Body of pancreas (tissue), 4 donors: ENCODE measurements around the gene DISP1. TPM values are rescaled to one million over a fixed set of nuclear protein-coding genes. Genes with fewer than 3 reads are reported as not detected.

Source experiments
- ATAC-seq: fragments of 150-250 bp; one replicate; pipeline ENCODE4 v1.9.1; 2016
- DNase-seq, 4 donors: peaks; one replicate each; pipeline ENCODE4 v3.0.0-alpha.2; 2019
- H3K27ac ChIP-seq, 4 donors: fragments of 200-600 bp; sonication (generic); 1 replicate in 3 of 4; 2 replicates in 1 of 4; pipeline versions ENCODE4 v1.5.1 to v1.6.1; 2016 to 2019; ENCODE audit warnings: mild to moderate bottlenecking in 1 of 4, mixed read lengths in 1 of 4, moderate library complexity in 1 of 4
- H3K27me3 ChIP-seq, 2 donors: fragments of 200-600 bp; sonication (generic); one replicate each; pipeline ENCODE4 v1.6.0; 2016; ENCODE audit warnings: mild to moderate bottlenecking in 1 of 2
- H3K36me3 ChIP-seq, 2 donors: fragments of 200-600 bp; sonication (generic); replicated peaks in 1 of 2; 2 replicates each; pipeline ENCODE4 v1.5.1; 2016; ENCODE audit warnings: low read depth in 2 of 2; ENCODE audit not compliant: insufficient read depth in 1 of 2
- H3K4me1 ChIP-seq: fragments of 200-600 bp; sonication (generic); one replicate; pipeline ENCODE4 v1.6.0; 2016
- H3K4me3 ChIP-seq, 2 donors: fragments of 200-600 bp; sonication (generic); 1 replicate in 1 of 2; 2 replicates in 1 of 2; pipeline ENCODE4 v1.5.1; 2016 to 2019
- H3K9me3 ChIP-seq, 3 donors: fragments of 200-600 bp; sonication (generic); 1 replicate in 2 of 3; 2 replicates in 1 of 3; pipeline ENCODE4 v1.5.1; 2016
- CTCF ChIP-seq, 7 experiments: fragments of 450-650 bp in 4 of 7; fragments of 200-600 bp in 3 of 7; sonication (generic) in 3 of 7; IDR thresholded peaks; one replicate each; pipeline ENCODE4 v1.5.1; 2016 to 2019; ENCODE audit warnings: antibody characterized with exemption in 7 of 7
- POLR2A ChIP-seq, 3 donors: fragments of 450-650 bp; IDR thresholded peaks; one replicate each; pipeline ENCODE4 v1.6.1; 2016; ENCODE audit warnings: antibody characterized with exemption in 3 of 3, mild to moderate bottlenecking in 2 of 3
- WGBS, 2 donors: methylation state at CpG; one replicate each; pipeline ENCODE4 v1.1.5; 2017; 5-methylcytosine and 5-hydroxymethylcytosine counted together
- intact Hi-C: fragments of 100-400 bp; cut with DNase I; formaldehyde crosslinking; loops from one replicate; pipeline ENCODE4 v1.15.1; 2023
- total RNA-seq, 2 donors: library from RNA; depleted of rRNA; stranded (reverse); fragments of >200 nt; gene quantifications; one replicate each; pipeline ENCODE4 v1.1.0, GENCODE V29; 2016

DISP1 gene
- total RNA-seq, 2 donors from 2014 or later = 4.0 to 6.2 TPM

DNA sequence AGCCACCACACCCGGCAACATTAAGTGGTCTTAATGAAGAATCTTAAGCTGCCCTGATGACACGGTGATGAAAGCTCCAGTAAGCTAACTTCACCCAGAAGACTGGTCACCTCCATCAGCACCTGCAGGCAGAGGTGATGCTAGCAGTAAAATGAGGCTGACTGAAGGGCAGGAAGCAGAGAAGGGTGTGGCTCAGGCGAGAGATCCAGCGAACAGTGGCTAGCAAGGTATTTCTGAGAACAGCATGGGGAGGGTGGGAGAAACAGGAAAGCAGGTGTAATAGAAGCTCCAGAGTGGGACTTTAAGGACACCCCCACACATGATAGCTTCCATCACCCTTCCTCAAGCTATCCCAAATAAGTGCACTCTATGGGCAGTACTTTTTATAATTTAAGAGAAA is 15.9 kb upstream of the DISP1 start:
- H3K36me3 ChIP-seq = no peaks in the 10 kb centered on the region
- no peaks in the 10 kb centered on the region for H3K4me1 ChIP-seq
- no peaks in the 10 kb centered on the region for H3K27me3 ChIP-seq
- no peak overlapping the region for H3K4me3 ChIP-seq
- no peak for DNase-seq
- H3K27ac ChIP-seq = no peak overlapping the region
- intact Hi-C loops = loop anchor here (10.0 kb wide), 1 partner anchor 326 kb away; no protein-coding TSS in a partner anchor
- no peak for TF ChIP-seq POLR2A (IDR thresholded peaks at IDR 0.05)
- no peak for TF ChIP-seq CTCF (IDR thresholded peaks at IDR 0.05)
- 86 to 96% methylated on average over 4 of the region's 4 CpGs for WGBS, 2 donors
- ATAC-seq = no peak
- no peaks in the 10 kb centered on the region for H3K9me3 ChIP-seq

DNA sequence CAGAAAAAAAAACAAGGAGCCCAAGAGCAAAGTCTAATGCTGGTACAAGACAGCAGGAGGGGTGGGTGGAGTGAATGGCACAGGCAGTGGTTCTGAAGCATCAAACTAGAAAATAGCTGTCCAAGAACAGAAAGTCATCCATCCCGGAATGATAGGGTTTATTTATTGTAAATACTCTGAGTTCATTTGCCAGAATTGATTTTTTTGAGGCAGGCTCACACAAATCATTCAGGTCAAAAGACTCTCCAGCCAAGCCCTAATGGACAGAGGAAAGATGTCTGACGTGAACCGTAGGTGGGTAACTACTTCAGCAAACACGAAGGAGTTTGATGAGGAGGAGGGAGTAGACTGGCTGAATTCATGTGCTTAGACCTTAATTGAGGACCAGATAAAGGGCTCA is 13.8 kb upstream of the DISP1 start:
- intact Hi-C loops = no loop called here
- WGBS, 2 donors = 60 to 61% methylated on average over 4 of the region's 4 CpGs
- H3K4me3 ChIP-seq = no peak overlapping the region
- H3K36me3 ChIP-seq = no peaks in the 10 kb centered on the region
- no peaks in the 10 kb centered on the region for H3K4me1 ChIP-seq
- TF ChIP-seq POLR2A (IDR thresholded peaks at IDR 0.05) = no peak
- H3K27ac ChIP-seq = no peak overlapping the region
- ATAC-seq = no peak
- no peaks in the 10 kb centered on the region for H3K27me3 ChIP-seq
- DNase-seq = no peak
- H3K9me3 ChIP-seq = no peaks in the 10 kb centered on the region

DNA sequence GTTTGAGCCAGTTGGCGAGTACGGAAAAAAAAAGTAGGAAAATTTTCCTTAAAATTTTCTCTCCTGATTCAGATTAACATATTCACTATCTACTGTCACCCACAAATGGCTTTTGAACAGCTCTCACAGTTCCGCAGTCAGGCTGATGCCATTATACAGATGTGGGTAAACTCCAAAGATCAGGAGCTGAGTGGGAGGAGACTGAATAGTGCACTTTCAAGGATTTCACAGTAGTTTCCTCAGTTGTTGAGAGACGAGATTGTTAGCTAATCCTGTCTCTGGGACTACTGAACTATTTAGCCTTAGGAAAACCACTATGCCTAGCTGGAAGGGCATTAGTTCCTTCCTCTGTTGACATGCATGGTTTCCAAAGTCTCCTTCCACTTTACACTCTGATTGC is 3.2 kb upstream of the DISP1 start:
- Histone ChIP-seq H3K9me3 (no peaks in the 10 kb centered on the region), H3K4me1 (peaks cover 17% of the 10 kb centered on the region), H3K4me3 (no peak overlapping the region), H3K27ac (no peak overlapping the region), H3K36me3 (no peaks in the 10 kb centered on the region), H3K27me3 (no peaks in the 10 kb centered on the region)
- ATAC-seq = no peak
- 77 to 79% methylated on average over 4 of the region's 4 CpGs for WGBS, 2 donors
- intact Hi-C loops = no loop called here
- no peak for DNase-seq
- TF ChIP-seq POLR2A (IDR thresholded peaks at IDR 0.05) (no peak), CTCF (IDR thresholded peaks at IDR 0.05) (no peak)

GRCh38 chr1:222813866-222814535 is 838 bp upstream of the DISP1 start:
- Histone ChIP-seq H3K9me3 (no peaks in the 10 kb centered on the region), H3K27me3 (no peaks in the 10 kb centered on the region), H3K36me3 (no peaks in the 10 kb centered on the region), H3K4me1 (peaks cover 18% of the 10 kb centered on the region), H3K4me3 (no peak overlapping the region), H3K27ac (peak overlapping the region; percentile 79 to 93 (median 88))
- ATAC-seq (no peak), DNase-seq (no peak)
- WGBS, 2 donors = 71 to 73% methylated on average over 14 of the region's 14 CpGs
- TF ChIP-seq CTCF (IDR thresholded peaks at IDR 0.05) = no peak
- TF ChIP-seq POLR2A (IDR thresholded peaks at IDR 0.05) = no peak
- intact Hi-C loops = no loop called here

- Histone ChIP-seq H3K27me3 (no peaks in the 10 kb centered on the region), H3K9me3 (no peaks in the 10 kb centered on the region), H3K36me3 (no peaks in the 10 kb centered on the region), H3K4me3 (peak overlapping the region; percentile 67 to 74), H3K27ac (peak overlapping the region; percentile 79 to 93 (median 88)), H3K4me1 (peaks cover 18% of the 10 kb centered on the region)
- ATAC-seq = no peak
- intact Hi-C loops = no loop called here
- TF ChIP-seq CTCF (IDR thresholded peaks at IDR 0.05) = no peak
- DNase-seq = no peak
- 2% methylated on average over 11 of the region's 11 CpGs for WGBS, 2 donors
These were observed 564 bp downstream of the DISP1 start for GRCh38 chr1:222815440-222815765.
